ENCODE data around the gene MYCBP2.
"Not testable (repeated sequence)": the region's sequence is repeated elsewhere in the genome, so short reads cannot be mapped to it uniquely, and the experiment has no call there.

The MYCBP2 gene

DNA sequence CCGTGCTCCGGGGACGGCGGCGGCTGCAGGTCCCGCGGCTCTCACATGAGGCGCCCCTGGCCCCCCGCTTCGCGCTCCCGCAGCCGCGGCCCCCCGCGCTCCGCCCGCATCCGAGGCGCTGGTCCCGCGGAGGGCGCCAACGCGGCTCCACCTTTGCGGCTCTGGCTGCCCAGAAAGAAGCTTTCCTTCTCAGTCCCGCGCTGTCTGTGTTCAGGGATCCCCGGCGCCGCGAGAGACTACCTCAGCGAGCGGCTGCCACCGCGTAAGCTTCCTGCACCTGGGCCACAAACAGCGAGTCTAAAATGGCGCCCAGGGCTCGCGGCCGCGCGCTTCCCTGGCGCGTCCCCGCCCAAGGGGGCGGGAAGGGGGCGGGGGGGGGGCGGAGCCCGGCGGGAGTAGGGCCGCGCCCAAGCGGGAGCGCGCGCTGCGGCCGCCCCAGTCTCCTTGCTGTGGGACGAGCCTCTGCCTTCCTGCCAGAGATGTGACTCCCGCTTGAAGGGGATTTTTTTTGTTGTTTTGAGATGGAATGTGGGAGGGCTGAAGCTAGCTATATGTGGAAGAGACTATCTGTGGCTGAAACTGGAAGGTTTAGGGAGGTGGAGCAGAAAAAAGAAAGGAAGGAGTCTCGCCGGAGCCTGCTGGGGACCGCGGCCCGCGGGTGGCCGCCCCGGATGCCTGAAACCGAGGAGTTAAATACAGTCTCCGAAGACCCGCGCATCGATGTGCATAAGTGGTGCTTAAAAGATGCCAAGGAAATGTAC is 299.9 kb downstream of the MYCBP2 start, which contains the start of gene FBXL3:
Gene FBXL3 (minus strand): TSS at position 299 of the 761 bp plus-strand sequence. CDS start 5,299 bp downstream, outside the sequence.
- peak; percentile 72 to 75 for DNase-seq

DNA sequence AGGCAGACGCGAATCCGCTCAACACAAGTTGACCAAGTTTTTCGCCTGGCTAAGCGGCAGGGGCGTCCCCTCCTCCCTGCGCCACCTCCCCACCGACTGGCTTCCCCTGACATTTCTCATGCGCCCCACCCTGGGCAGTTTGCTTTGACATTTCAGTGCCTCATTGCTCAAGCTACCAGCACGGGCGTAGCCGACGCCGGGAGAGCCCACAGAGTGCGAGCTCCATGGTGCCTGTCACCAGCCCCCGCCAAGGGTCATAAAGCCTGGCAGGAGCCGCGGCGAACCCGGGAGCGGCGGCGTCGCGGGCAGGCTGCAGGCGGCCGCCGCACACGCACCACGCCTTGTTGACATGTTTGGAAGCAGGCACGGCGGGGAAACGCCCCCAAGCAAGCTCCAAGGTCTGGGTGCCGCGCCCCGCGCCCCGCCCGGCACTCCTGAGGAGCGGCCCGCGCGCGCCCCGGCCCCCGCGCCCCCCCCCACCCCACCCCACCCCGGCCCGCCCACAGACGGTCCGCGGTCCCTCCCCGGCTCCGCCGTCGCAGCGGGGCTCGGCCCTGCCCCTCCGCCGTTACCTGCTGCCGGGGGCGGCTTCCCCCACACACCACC is 300.5 kb downstream of the MYCBP2 start:
- DNase-seq = peak; percentile 49 to 62

DNA sequence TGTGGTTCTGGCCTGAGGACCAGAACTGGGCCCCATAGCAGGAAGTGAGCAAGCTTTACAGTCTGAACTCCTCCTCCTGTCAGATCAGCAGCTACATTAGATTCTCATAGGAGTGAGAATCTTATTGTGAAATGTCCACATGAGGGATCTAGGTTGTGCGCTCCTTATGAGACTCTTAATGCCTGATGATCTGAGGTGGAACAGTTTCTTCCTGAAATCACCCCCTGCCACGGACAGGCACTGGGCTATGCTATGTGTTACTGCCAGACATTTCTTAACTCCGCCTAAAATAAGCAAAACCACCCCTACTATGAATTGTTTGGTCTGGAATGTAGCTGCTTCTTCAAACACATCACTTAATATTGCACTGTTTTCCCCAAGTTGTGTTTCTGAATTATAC is 304.6 kb downstream of the MYCBP2 start:
- no peak for DNase-seq

DNA sequence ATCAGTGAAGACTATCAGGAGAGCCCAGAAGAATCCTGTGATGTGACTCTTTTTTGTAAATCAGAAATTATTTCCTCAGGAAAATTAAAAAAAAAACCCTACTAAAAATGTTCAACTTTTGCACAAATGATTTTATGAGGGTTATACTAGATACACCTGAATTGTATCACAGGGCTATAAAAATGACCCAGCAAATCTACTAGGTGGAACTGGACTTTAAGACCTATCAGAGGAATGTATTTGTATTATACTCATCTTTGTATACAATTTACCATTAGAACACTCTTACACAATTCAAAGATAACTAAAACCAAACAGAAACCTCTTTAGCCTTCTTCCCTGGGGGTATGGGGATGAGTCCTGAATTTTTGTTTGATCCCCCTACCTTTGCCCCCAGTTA is 307.1 kb downstream of the MYCBP2 start:
- DNase-seq = no peak

DNA sequence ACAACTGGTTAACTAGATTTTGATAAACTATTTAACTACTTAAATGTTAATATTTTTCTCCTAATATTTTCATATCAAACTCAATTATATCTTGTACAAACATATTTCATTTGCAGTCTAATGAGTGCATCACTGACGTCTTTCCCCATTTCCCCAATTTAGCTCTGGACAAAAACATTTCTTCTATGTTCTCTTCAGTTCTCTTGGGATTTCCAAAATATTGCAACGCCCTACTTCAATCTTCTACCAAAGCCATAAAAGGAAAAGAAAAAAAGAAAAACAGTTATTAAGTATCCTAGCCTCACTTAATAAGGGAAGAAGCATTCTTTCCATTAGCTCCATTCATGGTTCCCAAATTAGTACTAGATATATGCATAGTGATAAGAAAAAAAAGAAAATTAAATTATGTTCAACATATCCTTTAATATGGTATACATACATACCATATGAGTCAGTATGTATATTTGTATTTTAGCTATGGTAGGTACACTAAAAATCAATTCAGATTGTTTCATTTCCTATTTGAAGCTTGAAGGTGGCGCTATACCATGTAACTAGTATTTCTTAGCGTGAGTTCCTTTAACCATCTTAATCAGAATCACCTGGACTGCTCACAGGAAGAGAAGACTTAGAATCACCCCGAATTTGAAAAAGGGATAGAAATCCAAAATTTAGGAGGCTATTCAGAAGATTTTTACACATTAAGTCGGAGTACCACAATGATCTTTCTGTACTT is 309.8 kb downstream of the MYCBP2 start:
- no peak for DNase-seq

DNA sequence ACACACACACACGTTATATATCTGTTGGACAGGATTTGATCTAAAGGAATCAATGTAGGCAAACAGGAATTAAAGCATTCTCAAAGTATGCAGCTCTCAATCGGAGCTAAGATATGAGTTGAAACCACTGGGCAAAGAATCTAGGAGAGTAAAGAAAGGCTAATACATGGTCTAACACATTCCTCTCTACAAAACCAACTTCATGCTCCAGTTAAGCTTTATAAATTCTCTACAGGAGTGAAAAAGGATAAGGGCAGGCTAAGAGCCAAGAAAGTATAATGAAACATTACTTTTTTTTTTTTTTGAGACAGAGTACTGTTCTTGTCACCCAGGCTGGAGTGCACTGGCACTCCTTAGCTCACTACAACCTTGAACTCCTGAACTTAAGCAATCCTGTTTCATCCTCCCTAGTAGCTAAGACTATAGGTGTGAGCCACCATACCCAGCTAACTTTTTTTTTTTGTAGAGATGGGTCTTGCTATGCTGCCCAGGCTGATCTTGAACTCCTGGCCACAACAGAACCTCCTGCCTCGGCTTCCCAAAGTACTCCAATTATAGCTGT is 310.6 kb downstream of the MYCBP2 start:
- no peak for DNase-seq

DNA sequence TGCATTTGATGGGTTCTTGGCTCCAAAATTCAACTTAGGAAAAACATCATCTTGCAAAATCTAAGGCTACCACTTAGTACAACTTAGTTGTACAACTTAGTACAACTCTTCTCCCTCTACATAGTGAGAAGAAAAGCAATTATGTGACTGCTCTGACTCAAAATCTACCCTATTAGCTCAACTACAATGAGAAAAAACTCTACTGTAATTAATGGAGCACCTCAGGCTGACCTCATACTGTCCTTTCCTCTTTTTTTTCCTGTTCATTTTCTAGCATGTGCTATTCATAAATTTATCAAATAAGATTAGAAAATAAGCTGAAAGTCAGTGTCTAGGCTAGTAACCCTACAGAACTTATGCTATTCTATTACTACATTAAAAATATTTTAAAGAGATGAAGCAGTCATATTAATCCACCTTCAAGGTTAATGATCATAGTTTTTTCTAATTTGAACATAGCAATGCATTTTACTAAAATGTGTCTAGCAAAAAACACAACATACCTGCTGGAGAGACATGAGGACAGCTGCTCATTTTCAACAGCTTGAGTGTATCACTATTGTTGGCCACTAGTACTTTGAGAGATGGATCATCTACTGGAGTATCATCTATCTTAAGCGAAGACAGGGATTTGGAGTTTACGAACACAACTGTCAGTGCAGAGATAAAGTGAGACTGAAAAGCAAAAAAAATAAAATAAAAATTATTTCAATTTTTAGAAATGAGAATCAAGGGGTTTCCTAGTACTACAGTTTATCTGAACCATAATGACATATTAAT is 311.8 kb downstream of the MYCBP2 start:
- DNase-seq = no peak

DNA sequence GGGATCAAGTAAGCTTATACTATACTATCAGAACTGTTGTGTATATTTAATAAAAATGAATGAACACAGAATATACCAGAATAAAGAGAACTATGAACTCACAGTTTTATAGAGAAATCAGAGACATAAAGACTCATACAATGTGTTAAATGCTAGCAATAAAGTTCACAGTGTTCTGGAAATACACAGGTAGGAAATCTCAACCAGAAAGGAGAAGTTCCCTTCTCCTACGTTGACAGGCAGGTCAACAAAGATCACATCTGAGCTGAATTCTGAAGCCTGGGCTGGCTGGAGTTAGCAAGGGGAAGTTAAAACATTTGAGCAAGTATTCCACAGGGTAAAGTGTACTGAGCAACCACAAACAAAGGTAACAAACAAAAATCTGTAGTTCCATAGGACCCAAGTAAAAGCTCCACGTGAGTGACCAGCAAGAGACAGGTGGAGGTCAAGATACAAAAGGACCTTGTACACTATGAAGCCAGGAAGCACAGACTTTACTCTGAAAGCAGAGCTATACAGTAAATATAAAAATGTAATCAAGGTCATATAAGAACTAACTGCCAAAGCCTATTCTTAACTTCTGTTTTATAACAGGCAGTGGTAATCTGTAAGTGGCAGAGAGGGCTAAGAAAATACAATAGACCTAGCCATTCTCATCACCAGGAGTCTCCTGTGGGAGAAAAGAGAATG is 312.9 kb downstream of the MYCBP2 start:
- DNase-seq = no peak

DNA sequence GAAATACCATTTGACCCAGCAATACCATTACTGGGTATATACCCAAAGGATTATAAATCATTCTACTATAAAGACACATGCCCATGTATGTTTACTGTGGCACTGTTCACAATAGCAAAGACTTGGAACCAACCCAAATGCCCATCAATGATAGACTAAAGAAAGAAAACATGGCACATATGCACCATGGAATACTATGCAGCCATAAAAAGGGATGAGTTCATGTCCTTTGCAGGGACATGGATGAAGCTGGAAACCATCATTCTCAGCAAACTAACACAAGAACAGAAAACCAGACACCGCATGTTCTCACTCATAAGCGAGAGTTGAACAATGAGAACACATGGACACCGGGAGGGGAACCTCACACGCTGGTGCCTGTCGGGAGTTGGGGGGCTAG is 317.2 kb downstream of the MYCBP2 start:
- not testable (repeated sequence) for DNase-seq

DNA sequence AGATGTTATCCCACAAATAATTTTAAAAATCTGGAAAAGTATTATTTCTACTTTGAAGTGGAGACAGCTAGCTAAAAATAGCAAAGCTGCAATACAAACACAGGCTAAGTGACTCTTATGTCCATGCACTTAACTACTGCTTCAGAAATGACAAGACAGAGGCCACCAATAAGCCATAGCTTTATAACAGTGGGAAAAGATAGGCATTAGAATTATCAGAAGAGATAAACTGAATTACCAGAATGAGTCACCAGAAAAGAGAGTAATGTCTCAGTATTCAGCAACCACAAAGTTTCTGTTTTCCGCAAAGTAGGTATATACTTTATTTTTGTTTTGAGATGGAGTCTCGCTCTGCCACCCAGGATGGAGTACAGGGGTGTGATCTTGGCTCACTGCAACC is 317.9 kb downstream of the MYCBP2 start:
- no peak for DNase-seq

DNA sequence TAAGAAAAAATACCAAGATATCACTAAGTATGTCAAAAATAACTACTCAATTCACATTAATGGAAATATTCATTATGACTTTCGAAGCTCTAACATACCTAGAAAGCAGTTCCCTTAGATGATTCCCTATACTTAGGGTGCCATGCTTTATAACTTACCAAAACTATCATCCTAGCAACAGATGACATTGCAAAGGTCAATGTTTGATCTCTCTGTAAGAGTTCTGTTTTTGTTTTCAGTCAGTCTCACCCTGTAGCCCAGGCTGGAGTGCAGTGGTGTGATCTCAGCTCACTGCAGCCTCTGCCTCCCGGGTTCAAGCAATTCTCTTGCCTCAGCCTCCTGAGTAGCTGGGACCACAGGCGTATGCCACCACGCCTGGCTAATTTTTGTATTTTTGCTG is 318.6 kb downstream of the MYCBP2 start:
- DNase-seq = not testable (repeated sequence)

DNA sequence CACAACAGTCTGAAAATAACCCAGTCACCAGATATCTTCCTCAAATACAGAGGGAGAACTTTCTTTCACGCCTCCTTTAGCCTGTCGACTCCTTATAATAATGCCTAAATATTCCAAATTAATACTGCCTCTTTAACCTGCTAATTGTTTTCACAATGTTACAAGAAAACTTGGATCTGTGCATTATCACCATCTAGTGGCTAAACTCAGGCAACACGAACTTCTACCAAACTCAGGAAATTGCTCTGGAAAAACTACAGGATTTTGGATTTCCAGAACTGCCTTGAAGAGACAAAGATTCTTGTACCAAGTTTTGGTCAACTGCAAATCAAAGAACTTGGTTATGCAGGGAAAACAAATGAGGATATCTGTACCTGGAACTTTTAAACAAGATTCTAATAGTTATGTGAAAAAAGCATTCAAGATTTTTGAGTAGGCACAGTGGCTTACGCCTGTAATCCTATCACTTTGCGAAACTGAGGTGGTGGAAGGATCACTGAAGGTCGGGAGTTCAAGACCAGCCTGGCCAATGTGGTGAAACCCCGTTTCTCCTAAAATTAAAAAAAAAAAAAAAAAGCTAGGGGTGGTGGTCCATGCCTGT is 324.2 kb downstream of the MYCBP2 start:
- DNase-seq = no peak

DNA sequence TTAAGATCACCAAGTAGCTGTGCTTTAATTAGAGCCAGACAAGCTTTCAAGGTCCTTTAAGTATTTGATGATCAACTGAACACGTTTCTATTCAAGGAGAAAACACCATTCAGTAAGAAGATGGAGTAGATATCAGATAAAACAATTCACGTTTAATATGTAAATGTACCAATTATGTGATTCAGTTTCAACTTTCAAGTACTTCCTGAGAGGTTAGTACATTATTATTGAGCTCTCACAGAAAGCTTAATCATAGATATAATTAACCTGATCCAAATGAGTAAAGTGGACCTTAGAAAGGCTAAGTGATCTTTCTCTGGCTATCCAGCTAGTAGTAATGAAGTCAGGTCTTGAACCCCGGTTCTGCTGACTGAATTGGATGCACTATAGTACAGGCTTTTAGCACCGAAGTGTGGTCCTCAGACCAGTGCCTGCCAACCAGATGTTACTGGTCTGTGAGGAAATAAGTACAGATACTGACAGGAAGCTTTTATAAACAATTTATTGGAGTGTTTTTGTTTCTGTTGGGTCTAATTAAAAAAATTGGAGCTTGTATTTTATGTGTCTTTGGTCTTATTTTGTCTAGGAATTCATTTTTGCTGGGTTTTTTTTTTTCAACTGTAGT is 324.8 kb downstream of the MYCBP2 start:
- DNase-seq = no peak

DNA sequence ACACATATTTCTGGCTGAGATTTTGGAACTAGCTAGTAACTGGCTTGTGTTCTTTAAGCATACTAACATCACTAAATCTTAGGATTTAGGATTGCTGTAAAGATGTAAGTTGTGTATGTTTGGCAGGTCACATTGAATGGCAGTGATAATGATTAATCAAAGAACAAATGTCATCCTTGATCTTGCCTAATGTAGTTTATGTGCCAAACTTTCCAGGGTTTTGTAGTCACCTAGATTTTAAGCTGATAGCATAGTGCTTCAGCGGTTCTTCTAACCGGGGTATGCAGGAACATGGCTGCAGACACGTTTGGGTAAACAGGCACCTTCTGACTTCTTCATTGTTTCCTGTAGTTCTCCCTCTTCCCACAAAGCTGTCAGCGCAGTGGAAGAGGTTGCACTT is 325.4 kb downstream of the MYCBP2 start:
- DNase-seq = no peak

DNA sequence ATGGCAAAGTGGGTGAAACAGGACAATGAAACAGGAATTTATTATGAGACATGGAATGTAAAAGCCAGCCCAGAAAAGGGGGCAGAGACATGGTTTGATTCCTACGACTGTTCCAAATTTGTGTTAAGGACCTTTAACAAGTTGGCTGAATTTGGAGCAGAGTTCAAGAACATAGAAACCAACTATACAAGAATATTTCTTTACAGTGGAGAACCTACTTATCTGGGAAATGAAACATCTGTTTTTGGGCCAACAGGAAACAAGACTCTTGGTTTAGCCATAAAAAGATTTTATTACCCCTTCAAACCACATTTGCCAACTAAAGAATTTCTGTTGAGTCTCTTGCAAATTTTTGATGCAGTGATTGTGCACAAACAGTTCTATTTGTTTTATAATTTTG is 326.4 kb downstream of the MYCBP2 start:
- DNase-seq = no peak

All from activated CD4-positive, alpha-beta T cell treated with anti-CD3 and anti-CD28 coated beads, Interleukin-2, amount 50 U/mL, for 4 hours (primary cell).